Activated naive CD4-positive, alpha-beta T cell (primary cell): ENCODE measurements around the gene SLC66A2.

Experiments
- DNase-seq, 4 experiments: peaks; one replicate each; lab custom pipeline; 2025; lab: John Stamatoyannopoulos, UW

Gene SLC66A2

DNA sequence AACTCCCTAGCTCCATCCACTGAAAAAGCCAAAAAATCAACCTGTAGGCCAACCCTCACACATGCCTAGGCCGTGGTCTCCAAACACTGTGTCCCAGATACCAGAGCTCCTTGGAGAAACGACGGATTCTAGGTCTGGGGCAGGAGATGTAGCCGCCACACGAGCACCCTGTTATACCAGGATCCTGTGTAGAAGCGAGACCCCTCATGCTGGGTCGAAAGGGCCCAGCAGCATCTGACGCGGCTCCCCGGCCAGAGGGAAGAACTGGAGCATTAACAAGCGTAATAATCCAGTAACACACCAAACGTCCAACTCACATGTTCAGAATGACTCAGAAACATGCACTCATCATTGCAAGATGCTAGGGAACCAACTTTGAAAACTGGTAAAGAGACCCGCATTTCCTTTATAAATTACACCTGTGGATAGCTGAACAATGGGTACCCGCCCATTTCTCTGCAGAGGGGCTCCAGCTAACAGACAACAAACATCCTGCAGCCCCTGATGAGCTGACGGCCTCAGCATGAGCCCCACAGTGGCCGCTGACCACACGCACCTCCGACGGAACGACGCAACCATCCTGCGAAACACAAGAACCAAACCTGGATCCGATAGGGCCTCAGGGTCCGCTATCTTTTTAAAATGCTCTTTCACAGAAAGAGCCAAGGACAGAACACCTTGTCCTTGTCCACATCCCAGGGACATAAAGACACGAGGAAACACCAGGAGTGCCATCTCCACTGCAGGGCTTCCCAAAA is 14.2 kb downstream of the SLC66A2 start:
- no peak for DNase-seq

DNA sequence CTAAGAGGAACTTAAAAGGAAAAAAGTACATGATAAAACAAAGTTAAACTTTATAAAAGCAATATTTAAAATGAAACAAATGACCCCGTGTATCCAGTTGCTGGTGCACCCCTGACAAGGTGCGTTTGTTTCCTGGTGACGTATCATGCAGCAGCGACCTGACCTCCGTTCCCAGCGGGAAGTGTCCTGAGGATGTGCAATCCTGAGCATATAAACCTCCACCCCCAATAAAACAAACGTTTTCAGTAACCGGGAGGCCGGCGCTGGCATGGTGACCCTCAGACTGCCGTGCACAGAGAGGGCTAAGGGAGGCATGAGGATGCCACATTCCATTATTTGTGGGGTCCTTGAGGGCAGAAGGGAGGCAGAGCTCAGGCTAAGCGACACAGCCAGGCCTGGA is 14.8 kb downstream of the SLC66A2 start:
- DNase-seq: no peak

DNA sequence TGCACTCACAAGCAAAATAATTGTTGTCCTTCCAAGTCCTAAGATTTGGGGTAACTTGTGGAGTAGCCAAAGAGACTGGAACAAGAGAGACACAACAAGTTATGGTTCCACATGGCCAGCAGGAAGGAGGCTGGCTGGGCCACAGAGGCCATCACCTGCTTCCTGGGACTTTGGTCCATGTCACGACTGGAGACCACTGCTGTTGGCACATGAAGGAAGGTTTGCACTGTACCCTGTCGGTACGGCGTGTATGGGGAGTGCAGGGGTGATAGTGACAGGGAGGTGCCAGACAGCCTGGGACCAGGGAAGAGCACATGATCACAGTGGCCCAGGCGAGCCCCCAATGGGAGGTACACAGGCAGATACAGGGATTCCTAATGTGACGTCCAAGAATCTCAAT is 15.5 kb downstream of the SLC66A2 start:
- DNase-seq: no peak

DNA sequence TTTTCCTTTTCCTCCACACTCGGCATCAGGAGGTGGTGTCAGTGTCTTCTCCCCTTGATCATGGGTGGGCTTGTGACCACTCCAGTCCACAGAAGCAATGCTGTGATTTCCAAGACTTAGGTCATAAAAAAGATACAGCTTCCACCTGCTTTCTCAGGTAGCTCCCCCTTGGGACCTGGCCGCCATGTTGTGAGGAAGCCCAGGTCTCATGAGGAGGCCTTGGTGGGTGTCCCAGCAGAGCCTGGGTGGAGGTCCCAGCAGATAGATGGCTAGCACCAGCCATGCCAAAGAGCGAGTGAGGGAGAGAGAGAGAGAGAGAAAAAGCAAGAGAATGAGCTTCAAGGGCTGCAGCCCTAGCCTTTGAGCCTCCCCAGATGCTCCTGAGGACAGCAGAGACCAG is 16.0 kb downstream of the SLC66A2 start:
- DNase-seq: no peak

DNA sequence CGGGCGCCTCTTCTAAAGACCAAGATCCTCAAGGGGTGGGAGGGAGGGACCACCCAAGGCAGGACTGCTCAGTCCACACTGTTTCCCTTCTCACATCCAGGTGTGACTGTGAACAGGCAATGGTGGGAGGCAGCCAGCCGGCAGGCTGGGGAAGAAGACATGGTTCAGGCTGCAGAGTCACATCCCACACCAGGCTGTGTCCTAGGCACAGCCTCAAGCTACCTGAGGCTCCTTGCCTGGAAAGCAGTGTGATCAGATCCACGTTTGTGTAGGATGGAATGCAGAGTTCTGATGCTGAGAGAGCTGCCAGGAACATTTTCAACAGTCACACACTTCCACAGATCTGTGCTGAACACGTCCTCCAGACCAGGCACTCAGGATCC is 16.4 kb downstream of the SLC66A2 start:
- no peak for DNase-seq

DNA sequence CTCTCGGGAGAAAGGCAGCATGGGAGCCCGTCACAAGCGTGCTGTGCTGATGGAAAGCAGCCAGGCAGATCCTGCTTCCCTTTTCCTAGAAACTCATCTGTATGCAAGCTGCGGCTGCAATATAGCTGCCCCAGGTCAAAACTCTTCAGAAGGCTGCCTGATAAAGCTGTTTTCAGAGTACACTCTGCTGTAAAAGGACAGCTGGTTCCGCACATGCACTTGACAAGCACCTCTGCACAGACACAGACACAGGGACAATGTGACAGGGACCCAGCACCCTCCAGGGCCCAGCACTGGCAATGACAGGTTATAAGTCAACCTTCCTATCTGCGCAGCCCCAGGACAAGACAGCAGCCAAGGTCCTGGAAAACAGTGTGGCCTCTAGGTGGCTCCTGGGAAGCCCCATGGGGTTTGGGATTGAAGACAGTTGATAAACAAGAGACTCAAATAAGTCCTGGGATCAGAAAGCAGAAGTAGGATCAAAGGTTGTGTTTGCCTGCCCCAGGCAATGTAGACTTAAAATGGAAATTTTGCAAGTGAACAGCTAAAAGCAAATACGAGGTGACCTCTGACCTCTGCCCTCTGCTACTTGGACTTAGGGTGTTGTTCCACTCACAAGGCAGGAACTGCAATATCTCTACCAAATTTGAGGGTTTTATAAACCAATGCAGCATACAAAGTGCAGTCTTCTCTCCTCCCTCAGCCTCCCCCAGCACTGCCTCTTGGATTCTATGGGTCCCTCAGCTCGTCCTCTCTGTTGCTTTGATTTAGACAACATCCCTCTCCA is 16.9 kb downstream of the SLC66A2 start:
- DNase-seq: no peak

DNA sequence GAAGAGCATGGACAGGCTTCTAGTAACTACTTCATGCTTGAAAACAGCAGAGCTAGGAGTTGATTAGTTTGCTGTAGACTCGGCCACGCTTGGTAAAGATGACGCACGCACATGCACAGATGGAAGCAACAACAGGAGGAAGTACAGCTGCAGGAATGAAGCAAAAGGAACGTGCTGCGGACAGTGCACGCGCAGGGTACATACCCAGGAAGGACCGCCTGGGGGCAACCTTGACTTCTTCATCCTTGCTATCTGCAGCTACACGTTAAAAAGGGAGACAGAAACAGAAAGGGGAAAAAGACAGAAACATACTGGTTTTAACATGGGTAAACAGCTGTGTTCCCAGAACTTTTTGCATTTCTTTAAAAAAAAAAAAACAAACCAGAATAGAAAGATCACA is 17.7 kb downstream of the SLC66A2 start:
- no peak for DNase-seq

DNA sequence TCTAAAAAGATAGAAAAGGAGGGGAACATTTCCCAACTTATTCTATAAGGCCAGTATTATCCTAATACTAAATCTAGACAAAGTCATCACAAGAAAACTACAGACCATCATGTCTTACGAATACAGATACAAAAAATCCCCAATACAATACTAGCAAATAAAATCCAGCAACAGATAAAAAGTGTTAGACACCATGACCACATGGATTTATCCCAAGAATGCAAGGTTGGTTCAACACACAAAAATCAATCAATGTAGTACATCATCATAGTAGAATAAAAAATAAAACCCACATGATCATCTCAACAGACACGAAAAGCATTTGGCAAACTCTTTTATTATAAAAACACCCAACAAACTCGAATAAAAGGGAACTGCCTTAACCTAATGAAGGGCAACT is 18.5 kb downstream of the SLC66A2 start:
- no peak for DNase-seq

DNA sequence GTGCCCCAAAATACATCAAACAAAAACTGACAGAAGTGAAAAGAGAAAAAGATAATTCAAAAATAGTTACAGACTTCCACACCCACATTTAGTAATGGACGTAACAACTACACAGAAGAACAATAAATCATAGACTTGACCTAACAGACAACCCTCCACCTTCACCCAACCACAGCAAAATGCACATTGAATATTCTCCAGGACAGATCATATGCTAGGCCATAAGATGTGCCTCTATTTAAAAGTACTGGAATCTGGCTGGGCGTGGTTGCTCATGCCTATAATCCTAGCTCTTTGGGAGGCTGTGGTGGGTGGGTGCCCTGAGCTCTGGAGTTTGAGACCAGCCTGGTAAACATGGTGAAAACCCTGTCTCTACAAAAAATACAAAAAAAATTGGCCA is 20.0 kb downstream of the SLC66A2 start:
- no peak for DNase-seq

DNA sequence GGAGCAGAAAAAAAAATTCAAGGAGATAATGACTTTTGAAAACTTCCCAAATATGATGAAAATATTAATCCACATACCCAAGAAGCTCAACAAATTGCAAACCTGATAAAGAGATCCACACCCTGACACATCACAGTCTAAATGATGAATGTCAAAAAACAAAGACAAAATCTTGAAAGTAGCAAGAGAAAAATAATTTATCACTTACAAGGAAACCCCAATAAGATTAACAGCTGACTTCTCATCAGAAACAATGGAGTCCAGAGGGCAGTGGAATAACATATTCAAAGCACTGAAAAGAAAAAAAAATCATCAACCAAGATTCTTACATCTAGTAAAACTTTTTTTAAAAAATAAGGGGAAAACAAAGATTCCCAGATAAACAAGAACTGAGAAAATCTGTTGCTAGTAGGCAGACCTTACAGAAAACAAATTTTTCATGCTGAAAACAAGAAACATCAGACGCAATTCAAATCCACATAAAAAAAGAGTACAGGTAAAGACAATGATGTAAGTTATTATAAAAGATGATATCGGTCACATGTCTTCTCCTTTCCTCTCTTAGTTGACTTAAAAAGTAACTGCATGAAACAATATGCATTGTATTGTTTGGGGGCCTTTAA is 21.3 kb downstream of the SLC66A2 start:
- no peak for DNase-seq

DNA sequence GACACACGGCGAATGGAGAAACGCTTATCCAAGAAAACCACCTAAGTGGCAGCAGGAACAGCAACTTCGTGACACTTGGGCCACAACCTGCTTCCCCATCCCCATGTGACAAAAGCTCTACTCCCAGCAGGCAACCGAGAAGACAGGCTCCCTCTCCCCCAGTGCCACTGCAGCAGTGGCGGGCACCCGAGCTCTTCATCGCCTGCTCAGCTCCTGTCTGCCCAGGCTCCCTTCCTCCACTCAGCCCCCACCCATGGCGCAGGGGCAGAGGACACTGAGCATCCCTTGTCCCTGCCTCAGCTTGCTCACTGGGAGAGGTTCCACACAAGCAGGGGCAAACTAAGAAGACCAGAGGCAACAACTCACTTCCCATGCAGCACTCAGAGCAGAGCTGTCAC is 22.9 kb downstream of the SLC66A2 start:
- DNase-seq: no peak

DNA sequence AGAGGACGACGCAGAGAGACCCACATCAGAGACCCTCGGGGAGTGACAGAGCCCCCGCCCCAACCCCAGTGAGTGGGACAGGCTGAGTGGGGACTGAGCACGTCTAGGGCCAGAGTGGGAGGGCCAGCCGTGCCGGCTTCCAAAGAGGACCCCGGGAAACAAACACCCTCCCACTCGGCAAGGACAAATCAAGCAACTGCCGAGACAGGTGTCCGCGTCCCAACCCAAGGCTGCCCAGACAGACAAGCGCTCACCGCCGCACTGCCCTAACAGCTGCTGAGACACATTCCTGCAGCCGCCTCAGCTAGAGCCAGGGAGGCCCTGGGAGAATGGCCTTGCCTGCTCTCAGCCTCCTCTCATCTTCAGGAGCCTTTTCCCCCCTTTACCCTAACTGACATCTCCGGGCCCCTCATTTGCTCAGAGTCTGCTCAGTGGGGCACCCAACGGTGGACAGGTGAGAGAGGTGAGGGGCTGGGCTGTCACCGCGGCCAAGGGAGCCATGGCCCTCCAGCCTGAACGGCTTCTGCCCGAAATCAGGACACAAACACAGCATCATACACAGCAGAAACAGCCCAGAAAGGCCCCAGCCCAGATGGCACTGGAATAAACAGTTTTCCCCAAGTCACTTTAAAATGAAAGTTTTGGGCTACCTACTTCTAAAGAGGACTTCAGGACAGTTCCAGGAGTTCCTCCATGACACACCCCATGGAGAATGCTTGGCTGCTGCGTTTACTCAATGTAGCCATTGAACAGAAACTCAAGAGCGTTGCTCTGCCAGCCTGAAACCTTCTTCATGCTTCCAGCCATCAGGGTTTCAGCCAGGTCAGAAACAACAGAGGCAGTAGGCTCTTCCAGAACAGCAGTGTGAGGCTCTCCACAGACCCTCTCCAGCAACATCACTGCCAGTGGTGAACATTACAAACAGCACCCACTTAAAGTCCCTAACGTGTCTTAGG is 23.6 kb downstream of the SLC66A2 start:
- no peak for DNase-seq

DNA sequence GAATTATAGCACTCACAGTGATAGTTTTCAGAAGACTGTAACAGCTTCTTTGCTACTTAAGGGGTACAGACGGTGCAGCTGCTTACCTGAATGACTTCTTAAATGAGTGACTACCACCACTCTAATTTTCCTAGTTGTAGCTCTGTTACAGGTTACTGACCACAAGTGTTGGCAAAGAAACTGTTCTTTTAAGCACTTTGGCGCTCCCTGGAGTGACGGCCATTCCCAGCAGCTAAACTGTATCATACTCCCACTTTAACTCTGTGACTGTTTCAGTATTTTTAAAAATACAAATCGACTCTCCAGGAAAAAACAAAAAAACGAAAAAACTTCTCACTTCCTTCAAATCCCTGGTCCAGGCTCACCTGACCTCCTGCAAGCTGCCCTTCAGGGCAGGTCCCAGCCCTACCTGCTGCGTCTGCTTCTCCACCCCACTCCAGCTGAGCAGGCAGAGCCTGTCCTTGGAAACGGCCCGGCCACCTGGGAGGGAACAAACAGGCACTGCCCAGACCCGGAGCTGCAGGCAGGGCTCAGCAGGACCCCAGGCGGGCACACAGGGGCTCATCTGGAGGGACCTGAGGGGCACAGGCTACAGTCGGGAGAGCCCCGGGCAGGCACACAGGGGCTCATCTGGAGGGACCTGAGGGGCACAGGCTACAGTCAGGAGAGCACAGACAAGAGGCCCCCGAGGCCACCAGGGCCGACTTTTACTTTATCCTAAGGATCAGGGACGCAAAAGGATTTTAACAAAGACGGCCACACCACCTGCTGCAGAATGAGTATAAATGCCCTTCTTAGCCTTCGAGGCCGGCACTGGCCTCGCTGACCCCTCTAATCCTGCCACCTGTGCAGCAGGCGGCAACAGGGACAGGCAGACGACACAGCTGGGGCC is 24.5 kb downstream of the SLC66A2 start:
- no peak for DNase-seq

DNA sequence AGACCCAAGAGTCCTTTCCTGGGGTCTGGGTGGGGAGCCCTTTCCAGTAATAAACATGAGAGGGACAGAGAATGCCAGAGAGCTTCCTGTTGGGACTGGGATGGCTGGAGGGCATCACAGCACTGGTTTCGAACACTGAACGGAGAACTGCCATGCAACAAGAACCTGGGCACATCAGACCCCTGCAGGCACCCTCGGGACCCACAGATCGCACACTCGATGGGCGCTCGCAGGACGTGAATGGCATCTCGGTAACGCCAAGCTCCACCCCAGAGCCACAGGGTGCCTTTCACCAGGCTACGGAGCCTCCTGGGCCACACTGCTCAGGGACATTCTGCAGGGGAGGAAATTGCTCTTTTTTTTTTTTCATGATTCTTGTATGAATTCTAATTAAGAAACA is 25.1 kb downstream of the SLC66A2 start:
- no peak for DNase-seq

DNA sequence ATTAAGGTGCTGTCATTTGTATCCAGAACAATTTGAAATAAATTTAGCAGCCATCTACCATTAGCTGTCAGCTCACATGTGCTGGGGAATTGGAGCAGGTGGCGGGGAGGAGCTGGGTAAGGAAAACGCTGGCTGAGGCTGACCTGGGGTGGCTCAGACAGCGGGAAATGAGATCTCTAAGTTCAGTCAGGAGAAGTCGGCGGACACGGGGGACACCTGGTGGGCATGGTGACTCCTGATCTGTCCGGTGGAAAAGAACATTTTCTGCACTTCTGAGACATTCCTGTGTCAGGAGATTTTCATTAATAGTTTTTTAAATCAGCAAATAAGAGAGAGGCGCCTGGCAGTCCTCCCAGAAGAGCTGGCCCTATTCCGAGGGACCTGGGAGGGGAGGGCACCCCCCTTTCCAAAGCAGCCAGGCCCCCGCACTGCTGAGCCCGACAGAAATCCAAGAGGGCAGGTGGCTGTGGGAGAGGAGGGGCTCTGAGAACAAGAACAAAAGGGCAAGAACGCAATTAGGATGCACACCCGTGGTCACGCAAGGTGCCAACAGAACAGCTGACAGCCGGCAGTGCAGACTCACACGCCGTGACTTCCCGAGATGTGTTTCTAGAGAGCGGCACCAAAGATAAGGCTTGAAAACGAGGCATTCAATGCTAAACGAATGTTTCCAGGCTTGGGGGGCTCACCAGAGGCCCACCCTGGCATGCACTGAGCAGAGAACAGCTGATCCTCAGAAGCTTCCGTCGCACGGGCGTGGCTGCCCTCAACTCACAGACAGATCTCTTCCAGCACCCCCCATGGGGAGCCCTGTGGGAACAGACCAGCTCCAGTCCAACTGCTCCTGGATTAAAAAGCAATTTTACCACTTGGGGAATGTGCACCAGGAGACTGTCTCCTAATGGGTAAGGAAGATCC is 26.4 kb downstream of the SLC66A2 start:
- DNase-seq: no peak

DNA sequence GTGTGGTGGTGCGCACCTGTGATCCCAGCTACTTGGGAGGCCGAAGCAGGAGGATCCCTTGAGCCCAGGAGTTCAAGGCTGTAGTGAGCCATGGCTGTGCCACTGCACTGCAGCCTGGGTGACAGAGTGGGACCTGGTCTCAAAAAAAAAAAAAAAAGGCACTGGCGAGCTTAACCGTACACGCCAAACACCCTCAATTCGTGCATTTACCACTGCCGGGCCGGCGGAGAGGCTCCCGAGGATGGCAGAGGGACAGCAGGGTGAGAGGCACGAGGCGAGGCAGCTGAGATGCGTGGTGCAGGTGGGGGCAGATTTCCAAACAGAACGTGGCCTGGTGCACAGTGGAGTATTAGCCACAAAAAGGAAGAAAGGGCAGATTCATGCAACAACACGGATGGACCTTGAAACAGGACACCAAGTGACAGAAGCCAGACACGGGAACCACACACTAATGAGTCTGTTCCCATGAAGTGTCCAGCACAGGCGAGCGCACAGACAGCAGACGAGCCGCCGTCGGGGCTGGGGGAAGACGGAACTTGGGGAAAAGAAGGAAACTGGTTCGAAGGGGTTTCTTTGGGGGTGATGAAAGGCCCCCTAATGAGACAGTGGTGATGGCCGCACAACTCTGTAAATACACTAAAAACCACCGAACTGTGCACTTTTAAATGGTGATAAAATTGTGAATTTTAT is 27.4 kb downstream of the SLC66A2 start:
- DNase-seq: no peak

DNA sequence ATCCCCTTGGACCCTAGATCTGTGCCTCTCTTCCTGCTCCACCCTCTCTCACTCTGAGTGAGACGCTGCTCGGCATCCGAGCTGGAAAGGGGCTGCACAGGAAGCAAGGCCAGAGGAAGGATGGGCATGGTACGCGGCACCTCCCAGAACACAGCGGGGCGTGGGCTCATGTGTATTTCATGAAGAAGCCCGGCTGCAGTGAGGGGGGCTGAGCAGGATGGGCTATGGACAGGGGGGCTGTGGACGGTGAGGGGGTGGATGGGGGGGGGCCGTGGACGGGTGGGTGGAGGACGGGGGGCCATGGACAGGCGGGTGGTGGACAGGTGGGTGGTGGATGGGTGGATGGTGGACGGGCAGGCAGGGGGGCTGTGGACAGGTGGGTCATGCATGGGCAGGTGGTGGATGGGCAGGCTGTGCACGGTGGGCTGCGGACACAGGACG is 28.5 kb downstream of the SLC66A2 start:
- DNase-seq: no peak

DNA sequence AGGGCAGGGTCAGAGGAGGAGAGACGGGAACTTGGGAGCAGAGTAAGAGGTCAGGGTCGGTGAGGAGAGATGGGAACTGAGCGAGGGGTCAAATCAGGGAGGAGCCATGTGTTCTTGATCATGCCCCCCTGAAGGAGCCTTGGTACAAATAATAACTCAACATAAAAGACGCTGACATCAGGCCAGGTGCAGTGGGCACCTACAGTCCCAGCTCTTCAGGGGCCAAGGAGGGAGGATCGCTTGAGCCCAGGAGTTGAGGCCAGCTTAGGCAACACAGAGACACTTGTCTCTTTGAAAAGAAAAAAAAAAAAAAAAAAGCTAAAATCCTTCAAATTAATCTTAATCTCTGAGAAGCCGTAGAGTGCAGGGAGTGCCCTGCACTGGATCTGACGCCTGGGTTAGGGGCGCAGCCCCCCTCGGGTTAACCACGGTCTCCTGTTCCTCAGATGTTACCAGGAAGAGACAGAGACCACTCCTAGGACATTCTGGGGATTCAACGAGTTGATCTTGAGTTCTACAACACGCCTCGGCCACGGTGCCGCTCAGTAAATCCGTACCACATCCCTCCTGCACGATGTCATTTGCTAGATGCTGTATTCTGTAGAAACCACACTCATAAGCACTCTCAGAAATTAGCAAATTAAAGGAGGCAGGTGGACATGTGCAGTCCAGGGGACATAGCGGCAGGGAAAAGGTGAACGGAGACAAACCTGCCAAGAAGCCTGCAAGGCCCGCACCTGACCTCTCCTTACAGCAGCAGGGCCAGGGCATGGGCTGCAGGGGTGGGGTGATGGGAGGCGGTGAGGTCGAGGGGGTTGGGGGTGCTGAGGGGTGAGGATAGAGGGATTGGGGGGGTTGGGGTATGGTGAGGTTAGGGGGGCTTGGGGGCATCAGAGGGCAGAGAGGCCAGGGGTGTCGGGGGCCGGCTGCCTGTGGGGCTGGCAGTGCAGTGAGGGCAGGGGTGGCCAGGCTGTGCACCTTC is 29.2 kb downstream of the SLC66A2 start:
- DNase-seq: no peak
